Heart left ventricle (tissue), 16 donors: ENCODE results near the gene RNF4. TPM values are rescaled to one million over a fixed set of nuclear protein-coding genes. Genes with fewer than 3 reads are reported as not detected.

Experiments used
- ATAC-seq, 4 donors: fragments of 200-7000 bp; cut with Tn5 transposase; one replicate each; pipeline ENCODE4 v1.9.1; 2020 to 2022; ENCODE audit warnings: moderate library complexity in 4 of 4, mild to moderate bottlenecking in 3 of 4, moderate number of reproducible peaks in 1 of 4
- DNase-seq, 5 donors: peaks; one replicate each; pipeline ENCODE4 v3.0.0-alpha.2; 2020
- H3K27ac ChIP-seq, 12 donors: fragments of 200-600 bp; sonication (generic) in 4 of 12; one replicate each; pipeline versions ENCODE4 v1.5.0 to v1.8.0; 2016 to 2022; ENCODE audit warnings: mild to moderate bottlenecking in 2 of 12
- H3K27me3 ChIP-seq, 9 donors: fragments of 200-600 bp; sonication (generic) in 2 of 9; one replicate each; pipeline versions ENCODE4 v1.5.1 to v1.8.0; 2016 to 2022; ENCODE audit warnings: mild to moderate bottlenecking in 3 of 9
- H3K36me3 ChIP-seq, 9 donors: fragments of 200-600 bp; sonication (generic) in 2 of 9; one replicate each; pipeline versions ENCODE4 v1.5.0 to v1.8.0; 2018 to 2022; ENCODE audit warnings: mild to moderate bottlenecking in 2 of 9
- H3K4me1 ChIP-seq, 12 donors: fragments of 200-600 bp; sonication (generic) in 4 of 12; one replicate each; pipeline versions ENCODE4 v1.5.0 to v1.8.0; 2016 to 2022; ENCODE audit warnings: mild to moderate bottlenecking in 3 of 12
- H3K4me3 ChIP-seq, 12 donors: fragments of 200-600 bp; sonication (generic) in 4 of 12; one replicate each; pipeline versions ENCODE4 v1.5.0 to v1.8.0; 2017 to 2022; ENCODE audit warnings: mild to moderate bottlenecking in 9 of 12, moderate library complexity in 4 of 12
- H3K9me3 ChIP-seq, 12 donors: fragments of 200-600 bp; sonication (generic) in 4 of 12; one replicate each; pipeline versions ENCODE4 v1.5.0 to v1.8.0; 2016 to 2022; ENCODE audit warnings: mild to moderate bottlenecking in 1 of 12
- POLR2A ChIP-seq, 2 donors: fragments of 450-650 bp; IDR thresholded peaks; one replicate each; pipeline ENCODE4 v1.6.1; 2017; ENCODE audit warnings: antibody characterized with exemption in 2 of 2, mild to moderate bottlenecking in 2 of 2, moderate library complexity in 2 of 2
- WGBS, 4 donors: extraction: QIAGEN DNeasy Blood & Tissue Kit in 2 of 4; methylation state at CpG; one replicate each; pipeline versions ENCODE4 v1.1.5 to v1.1.7; 2013 to 2018; 5-methylcytosine and 5-hydroxymethylcytosine counted together
- intact Hi-C, 10 donors: fragments of 100-400 bp; cut with DNase I; formaldehyde crosslinking; loops; one replicate each; pipeline versions ENCODE4 v1.11.1 to v1.14.2; 2022
- long read RNA-seq, 3 donors: library from polyadenylated mRNA; unstranded; transcript quantifications; one replicate each; pipeline ENCODE4 v2.0.0, GENCODE V29; 2020 to 2021
- polyA plus RNA-seq, 2 donors: library from polyadenylated mRNA; stranded (reverse); fragments of 200-250 nt; gene quantifications; one replicate each; pipeline ENCODE4 v1.2.3, GENCODE V29; 2013
- total RNA-seq, 9 donors: library from RNA; depleted of rRNA in 2 of 9; stranded (reverse); fragments of >200 nt in 2 of 9; fragmentation: NEBNext Ultra II Directional in 3 of 9; extraction: Animal tissue kit (Norgen Biotek cat#: 25700) in 3 of 9; gene quantifications; one replicate each; pipeline versions ENCODE4 v1.1.0 to v1.2.4, GENCODE V29; 2016 to 2023
- TF ChIP-seq, protein P1 (sequence below), 12 donors: fragments of 200-600 bp; sonication (generic) in 4 of 12; IDR thresholded peaks; one replicate each; pipeline versions ENCODE4 v1.5.0 to v1.8.0; 2018 to 2022; ENCODE audit warnings: antibody characterized with exemption in 12 of 12, mild to moderate bottlenecking in 5 of 12
- donor health status: ischemic (EF 13 %, LVEDD 7.1; RV severe dilation, severe dysfunction).
- donor health status: healthy with polysubstance abuse.
- donor health status: DM: no; HTN: yes; CAD: no.
- donor health status: DM: no; HTN: no; CAD: no.
- donor health status: ischemic (EF 25% LVEDD 6.9; RV normal size, moderate dysfunction).
- donor health status: ischemic (EF 25% LVEDD 5.7; RV mildly dilated, moderate dysfunction).
- donor health status: healthy.
- donor health status: DM: yes; HTN: yes; CAD: no.
- donor health status: ischemic (EF 35%, LVEDD 5.7; RV mildly dilated, moderate dysfunction).
- donor health status: nonischemic (EF 11% LVEDD 7.7; RV severe dilation, severe dysfunction).
- donor health status: DM: yes; HTN: yes; CAD: no.
- donor health status: PGD.
- donor health status: ischemic (EF 29% LVEDD 5.4; RV normal size, mild dysfunction).
- donor health status: nonischemic (EF 23%, LVEDD 6.1; RV moderate dilation, normal function).

RNF4 gene, protein sequence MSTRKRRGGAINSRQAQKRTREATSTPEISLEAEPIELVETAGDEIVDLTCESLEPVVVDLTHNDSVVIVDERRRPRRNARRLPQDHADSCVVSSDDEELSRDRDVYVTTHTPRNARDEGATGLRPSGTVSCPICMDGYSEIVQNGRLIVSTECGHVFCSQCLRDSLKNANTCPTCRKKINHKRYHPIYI
- total RNA-seq: 10 to 100 TPM; 24.3 to 45.7 (median 30.8) TPM
- 10 to 100 TPM; 10.6 to 36.3 TPM for polyA plus RNA-seq
- long read RNA-seq, donor 1, partial matches to known transcripts: 1 of 25 reads
- long read RNA-seq, donor 1, other reads (novel, unspliced or antisense): 24 of 25 reads
- long read RNA-seq, donor 2, partial matches to known transcripts: 7 of 137 reads
- long read RNA-seq, donor 2, other reads (novel, unspliced or antisense): 130 of 137 reads
- long read RNA-seq, donor 3, partial matches to known transcripts: 1 of 33 reads
- long read RNA-seq, donor 3, other reads (novel, unspliced or antisense): 32 of 33 reads

DNA sequence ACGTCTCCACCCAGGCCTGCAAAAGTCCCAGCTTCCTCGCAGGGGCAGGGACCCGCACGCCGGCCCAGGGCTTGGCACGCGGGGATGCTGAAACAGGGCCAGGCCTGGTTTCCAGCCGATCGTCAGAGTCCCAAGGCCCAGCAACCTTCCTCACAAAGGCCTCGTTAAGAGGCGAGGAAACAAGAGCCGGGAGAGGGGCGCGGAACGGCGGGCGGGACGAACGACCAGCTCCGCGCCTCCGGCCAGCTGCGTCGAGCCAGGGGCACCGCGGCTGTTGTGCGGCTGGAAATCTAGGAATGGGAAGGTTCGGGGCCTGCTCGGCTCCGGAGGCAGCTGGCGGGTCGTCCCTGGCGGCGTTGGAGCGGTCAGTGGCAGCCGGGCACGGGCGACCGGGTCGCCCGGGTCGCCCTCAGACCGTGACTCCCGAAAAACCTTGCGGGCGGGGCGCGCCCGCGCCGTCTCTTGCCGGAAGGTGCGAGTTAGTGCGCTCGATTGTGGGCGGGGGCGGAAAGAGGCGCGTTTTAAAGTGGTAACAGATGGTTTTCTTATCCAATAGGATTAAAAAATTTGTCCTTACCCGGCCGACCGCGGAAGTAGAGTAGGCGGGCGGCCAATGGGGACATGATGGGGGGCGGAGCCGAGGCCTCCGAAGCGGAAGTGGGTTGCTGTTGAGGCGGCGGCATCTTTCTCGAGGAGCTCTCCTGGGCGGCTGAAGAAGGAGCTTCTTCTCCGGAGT is at the start of gene RNF4:
Gene RNF4 (plus strand): TSS at position 651 of the 736 bp plus-strand sequence. CDS start 21,388 bp downstream, outside the sequence.
- TF ChIP-seq POLR2A (IDR thresholded peaks at IDR 0.05): peak in 1 of 2 donors; percentile 66
- TF ChIP-seq, protein P1, sequence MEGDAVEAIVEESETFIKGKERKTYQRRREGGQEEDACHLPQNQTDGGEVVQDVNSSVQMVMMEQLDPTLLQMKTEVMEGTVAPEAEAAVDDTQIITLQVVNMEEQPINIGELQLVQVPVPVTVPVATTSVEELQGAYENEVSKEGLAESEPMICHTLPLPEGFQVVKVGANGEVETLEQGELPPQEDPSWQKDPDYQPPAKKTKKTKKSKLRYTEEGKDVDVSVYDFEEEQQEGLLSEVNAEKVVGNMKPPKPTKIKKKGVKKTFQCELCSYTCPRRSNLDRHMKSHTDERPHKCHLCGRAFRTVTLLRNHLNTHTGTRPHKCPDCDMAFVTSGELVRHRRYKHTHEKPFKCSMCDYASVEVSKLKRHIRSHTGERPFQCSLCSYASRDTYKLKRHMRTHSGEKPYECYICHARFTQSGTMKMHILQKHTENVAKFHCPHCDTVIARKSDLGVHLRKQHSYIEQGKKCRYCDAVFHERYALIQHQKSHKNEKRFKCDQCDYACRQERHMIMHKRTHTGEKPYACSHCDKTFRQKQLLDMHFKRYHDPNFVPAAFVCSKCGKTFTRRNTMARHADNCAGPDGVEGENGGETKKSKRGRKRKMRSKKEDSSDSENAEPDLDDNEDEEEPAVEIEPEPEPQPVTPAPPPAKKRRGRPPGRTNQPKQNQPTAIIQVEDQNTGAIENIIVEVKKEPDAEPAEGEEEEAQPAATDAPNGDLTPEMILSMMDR (IDR thresholded peaks at IDR 0.05): peak in 1 of 12 donors; percentile 6
- ATAC-seq (peak; percentile 95 to 97 (median 96)), DNase-seq (peak; percentile 97)
- intact Hi-C loops: loop anchor here in 8 of 10 donors (2.0 to 10.0 kb wide), 6 partner anchors 14 to 244 kb away; partner anchors contain the start of gene FAM193A (in 7 of the 8)
- peaks cover 0 to 29% (median 18%) of the 10 kb centered on the region in 9 donors for H3K36me3 ChIP-seq
- WGBS, 4 donors: 0 to 1% (median 0%) methylated on average over 50 to 74 of the region's 74 CpGs
- H3K9me3 ChIP-seq: no peaks in the 10 kb centered on the region
- H3K4me1 ChIP-seq: peaks cover 6 to 37% (median 24%) of the 10 kb centered on the region in 12 donors
- no peaks in the 10 kb centered on the region for H3K27me3 ChIP-seq
- H3K4me3 ChIP-seq: peak within 1 kb of the TSS; percentile 71 to 100 (median 91)
- H3K27ac ChIP-seq: peak within 1 kb of the TSS; percentile 86 to 98 (median 94)

DNA sequence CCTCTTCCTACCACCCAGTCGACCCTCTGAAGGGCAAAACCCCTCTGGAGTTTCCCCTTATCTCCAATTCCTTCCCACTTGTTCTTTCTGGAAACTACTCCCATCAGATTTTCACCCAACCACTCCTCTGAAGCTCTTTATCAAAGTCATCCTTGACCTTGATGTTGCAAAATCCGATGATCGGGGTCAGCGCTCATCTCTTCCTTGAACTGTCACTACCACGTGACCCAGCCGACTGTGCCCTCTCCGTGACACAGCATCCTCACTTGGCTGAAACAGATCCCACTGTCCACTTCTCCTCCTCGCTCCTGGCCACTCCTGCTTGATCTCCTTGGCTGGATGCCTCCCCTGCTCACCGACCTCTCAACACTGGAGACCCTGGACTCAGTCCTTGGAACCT is 49.1 kb upstream of the RNF4 start:
- WGBS, 4 donors: 48 to 66% (median 56%) methylated on average over 9 of the region's 9 CpGs
- intact Hi-C loops: loop anchor here in 9 of 10 donors (5.0 to 10.0 kb wide), 9 partner anchors 117 to 545 kb away; partner anchors contain the start of genes MXD4 (in 5 of the 9), HAUS3 (in 4 of the 9), POLN (in 4 of the 9) and GRK4 (in 3 of the 9)
- no peak for ATAC-seq

DNA sequence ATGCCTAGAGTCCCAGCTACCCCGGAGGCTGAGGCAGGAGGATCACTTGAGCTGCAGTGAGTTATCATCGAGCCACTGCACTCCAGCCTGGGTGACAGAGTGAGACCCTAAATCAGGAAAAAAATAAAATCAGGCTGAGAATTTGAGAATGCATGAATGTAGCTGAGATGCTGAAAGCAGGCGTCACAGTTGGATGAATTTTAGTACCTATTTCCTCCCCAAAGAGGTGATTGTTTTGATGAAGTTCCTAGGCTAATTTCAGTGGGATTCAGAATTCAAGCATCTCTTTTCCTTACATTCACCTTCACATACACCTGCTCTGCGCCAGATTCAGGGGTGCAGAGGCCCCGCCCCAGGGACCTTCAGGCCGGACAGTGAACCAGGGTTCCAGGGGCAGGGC is 47.0 kb upstream of the RNF4 start:
- H3K27ac ChIP-seq: no peak overlapping the region
- H3K4me3 ChIP-seq: no peak overlapping the region
- H3K27me3 ChIP-seq: peaks cover 0 to 29% (median 16%) of the 10 kb centered on the region in 9 donors
- peaks cover 3 to 22% (median 13%) of the 10 kb centered on the region in 12 donors for H3K4me1 ChIP-seq
- no peaks in the 10 kb centered on the region for H3K9me3 ChIP-seq
- TF ChIP-seq, protein P1 (IDR thresholded peaks at IDR 0.05): no peak
- no peak for TF ChIP-seq POLR2A (IDR thresholded peaks at IDR 0.05)
- no peak for DNase-seq
- no peak for ATAC-seq
- intact Hi-C loops: loop anchor here in 2 of 10 donors (5.0 kb wide), 2 partner anchors 160 to 180 kb away; partner anchors contain the start of genes HAUS3 (in 1 of the 2), MXD4 (in 1 of the 2) and POLN (in 1 of the 2)
- H3K36me3 ChIP-seq: no peaks in the 10 kb centered on the region
- WGBS, 4 donors: 79 to 86% (median 84%) methylated on average over 6 of the region's 6 CpGs

More for the DNA sequence above, 49.1 kb upstream of the RNF4 start:
- TF ChIP-seq, protein P1 (IDR thresholded peaks at IDR 0.05): no peak
- no peak for TF ChIP-seq POLR2A (IDR thresholded peaks at IDR 0.05)
- Histone ChIP-seq H3K27me3 (peaks cover 0 to 41% (median 16%) of the 10 kb centered on the region in 9 donors), H3K4me3 (peak overlapping the region in 1 of 12 donors; percentile 74), H3K36me3 (no peaks in the 10 kb centered on the region), H3K4me1 (peaks cover 3 to 33% (median 17%) of the 10 kb centered on the region in 12 donors), H3K27ac (no peak overlapping the region), H3K9me3 (no peaks in the 10 kb centered on the region)
- no peak for DNase-seq
